ENCODE results near the gene LRRK1.

- TF ChIP-seq CTCF (IDR thresholded peaks at IDR 0.05) (no peak), EZH2 (IDR thresholded peaks at IDR 0.05) (no peak), EZH2phosphoT487 (IDR thresholded peaks at IDR 0.05) (no peak)
Measured at GRCh38 chr15:101018450-101018849, 99.3 kb downstream of the LRRK1 start.

Data from neural progenitor cell (in vitro differentiated cells).